MM.1S (cell line): Measurements from ENCODE around the gene TJAP1.

ENCODE experiments used
- EZH2 ChIP-seq: fragments of 300-600 bp; sonication (generic); optimal IDR thresholded peaks from 2 replicates; pipeline ENCODE3; 2017; ENCODE audit warnings: low read depth, mild to moderate bottlenecking, antibody characterized with exemption, low read length, mixed read lengths
- EZH2phosphoT487 ChIP-seq: fragments of 300-600 bp; sonication (generic); IDR thresholded peaks from 2 replicates; pipeline ENCODE4 v1.6.1; 2018; ENCODE audit warnings: antibody characterized with exemption, low read length
- TF ChIP-seq, protein P1 (sequence below): fragments of 300-600 bp; sonication (generic); IDR thresholded peaks from 2 replicates; pipeline ENCODE4 v1.5.1; 2016; ENCODE audit warnings: antibody characterized with exemption, low read length, mixed read lengths

DNA sequence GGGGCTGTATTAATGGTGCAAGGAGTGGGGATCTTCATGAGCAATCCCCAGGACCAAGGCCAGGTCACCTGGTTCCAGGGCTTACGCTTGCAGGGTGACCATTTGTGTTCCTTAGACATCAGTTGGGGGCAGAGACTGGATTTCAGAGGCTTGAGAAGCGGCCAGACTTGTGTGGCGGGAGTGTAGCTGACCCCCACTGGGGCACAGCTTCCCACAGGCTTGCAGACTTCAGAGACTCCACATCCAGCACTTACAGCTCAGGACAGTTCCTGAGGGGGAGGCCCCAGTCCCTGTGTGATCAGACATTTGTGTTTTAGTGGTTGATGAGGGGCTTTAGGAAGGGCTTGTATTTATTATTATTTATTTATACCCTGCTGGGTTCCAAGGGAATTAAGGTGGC is 15.3 kb downstream of the TJAP1 start:
- TF ChIP-seq, protein P1, sequence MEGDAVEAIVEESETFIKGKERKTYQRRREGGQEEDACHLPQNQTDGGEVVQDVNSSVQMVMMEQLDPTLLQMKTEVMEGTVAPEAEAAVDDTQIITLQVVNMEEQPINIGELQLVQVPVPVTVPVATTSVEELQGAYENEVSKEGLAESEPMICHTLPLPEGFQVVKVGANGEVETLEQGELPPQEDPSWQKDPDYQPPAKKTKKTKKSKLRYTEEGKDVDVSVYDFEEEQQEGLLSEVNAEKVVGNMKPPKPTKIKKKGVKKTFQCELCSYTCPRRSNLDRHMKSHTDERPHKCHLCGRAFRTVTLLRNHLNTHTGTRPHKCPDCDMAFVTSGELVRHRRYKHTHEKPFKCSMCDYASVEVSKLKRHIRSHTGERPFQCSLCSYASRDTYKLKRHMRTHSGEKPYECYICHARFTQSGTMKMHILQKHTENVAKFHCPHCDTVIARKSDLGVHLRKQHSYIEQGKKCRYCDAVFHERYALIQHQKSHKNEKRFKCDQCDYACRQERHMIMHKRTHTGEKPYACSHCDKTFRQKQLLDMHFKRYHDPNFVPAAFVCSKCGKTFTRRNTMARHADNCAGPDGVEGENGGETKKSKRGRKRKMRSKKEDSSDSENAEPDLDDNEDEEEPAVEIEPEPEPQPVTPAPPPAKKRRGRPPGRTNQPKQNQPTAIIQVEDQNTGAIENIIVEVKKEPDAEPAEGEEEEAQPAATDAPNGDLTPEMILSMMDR: no peak
- no peak for TF ChIP-seq EZH2phosphoT487
- TF ChIP-seq EZH2: no peak
